AG04450 (cell line): Measurements from ENCODE around the gene TYR. TPM values are rescaled to one million over a fixed set of nuclear protein-coding genes. Genes with fewer than 3 reads are reported as not detected.

Experiments used
- polyA plus RNA-seq: library from polyadenylated mRNA; depleted of rRNA; stranded (reverse); fragments of >200 nt; gene quantifications from 2 replicates; pipeline ENCODE4 v1.2.3, GENCODE V29; 2011; rRNA removed

Gene TYR
- polyA plus RNA-seq, 1 experiment, result not detected

Other genes with a start within 250 kb of the TYR start
- 0.01 TPM in 1 of 2 replicates, not detected in the other for gene GRM5, start 111.9 kb upstream of the TYR start, polyA plus RNA-seq